ENCODE measurements around the gene SLC25A29.

- TF ChIP-seq, protein P1, sequence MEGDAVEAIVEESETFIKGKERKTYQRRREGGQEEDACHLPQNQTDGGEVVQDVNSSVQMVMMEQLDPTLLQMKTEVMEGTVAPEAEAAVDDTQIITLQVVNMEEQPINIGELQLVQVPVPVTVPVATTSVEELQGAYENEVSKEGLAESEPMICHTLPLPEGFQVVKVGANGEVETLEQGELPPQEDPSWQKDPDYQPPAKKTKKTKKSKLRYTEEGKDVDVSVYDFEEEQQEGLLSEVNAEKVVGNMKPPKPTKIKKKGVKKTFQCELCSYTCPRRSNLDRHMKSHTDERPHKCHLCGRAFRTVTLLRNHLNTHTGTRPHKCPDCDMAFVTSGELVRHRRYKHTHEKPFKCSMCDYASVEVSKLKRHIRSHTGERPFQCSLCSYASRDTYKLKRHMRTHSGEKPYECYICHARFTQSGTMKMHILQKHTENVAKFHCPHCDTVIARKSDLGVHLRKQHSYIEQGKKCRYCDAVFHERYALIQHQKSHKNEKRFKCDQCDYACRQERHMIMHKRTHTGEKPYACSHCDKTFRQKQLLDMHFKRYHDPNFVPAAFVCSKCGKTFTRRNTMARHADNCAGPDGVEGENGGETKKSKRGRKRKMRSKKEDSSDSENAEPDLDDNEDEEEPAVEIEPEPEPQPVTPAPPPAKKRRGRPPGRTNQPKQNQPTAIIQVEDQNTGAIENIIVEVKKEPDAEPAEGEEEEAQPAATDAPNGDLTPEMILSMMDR (conservative IDR thresholded peaks at IDR 0.05 in 1 of 2, IDR thresholded peaks at IDR 0.05 in 1 of 2; ENCODE audit: extremely low read depth in 1 of 2, insufficient read depth in 1 of 2, low read depth in 1 of 2, low read length in 2 of 2), result no peak
- TF ChIP-seq EZH2 (IDR thresholded peaks at IDR 0.05; ENCODE audit: borderline replicate concordance, low read length), result no peak
These were observed at the start of gene SLC25A29 for GRCh38 chr14:100306101-100306997.
